NT2/D1 (cell line): ENCODE results near the gene A1BG.

Source experiments
- DNase-seq: peaks from one replicate; pipeline ENCODE4 v3.0.0-alpha.2; 2011; ENCODE audit warnings: low read depth, low spot score
- H3K27me3 ChIP-seq: 2 replicates; pipeline ENCODE4 v1.6.0; 2011; ENCODE audit warnings: mild to moderate bottlenecking; ENCODE audit not compliant: insufficient read length, insufficient read depth
- H3K36me3 ChIP-seq: 2 replicates; pipeline ENCODE4 v1.6.1; 2011; ENCODE audit warnings: mild to moderate bottlenecking, low read length, mixed read lengths; ENCODE audit not compliant: insufficient read depth, insufficient read length
- H3K4me1 ChIP-seq: 2 replicates; pipeline ENCODE4 v1.5.1; 2011; ENCODE audit not compliant: insufficient read depth, insufficient read length
- H3K4me3 ChIP-seq: 2 replicates; pipeline ENCODE4 v1.5.1; 2011; ENCODE audit warnings: low read depth; ENCODE audit not compliant: insufficient read length
- H3K9ac ChIP-seq: 2 replicates; pipeline ENCODE4 v1.6.0; 2011; ENCODE audit warnings: low read depth; ENCODE audit not compliant: insufficient read length
- H3K9me3 ChIP-seq: 2 replicates; pipeline ENCODE4 v1.5.1; 2011; ENCODE audit warnings: mild to moderate bottlenecking, low read length; ENCODE audit not compliant: insufficient read depth
- SUZ12 ChIP-seq: IDR thresholded peaks from 2 replicates; pipeline ENCODE4 v1.6.1; 2011; ENCODE audit not compliant: insufficient read length, insufficient read depth; ENCODE audit errors: extremely low read depth
- YY1 ChIP-seq: IDR thresholded peaks from 2 replicates; pipeline ENCODE4 v1.6.1; 2011; ENCODE audit not compliant: insufficient read length, insufficient read depth
- ZNF274 ChIP-seq: IDR thresholded peaks from 2 replicates; pipeline ENCODE4 v1.6.1; 2011; ENCODE audit warnings: mild to moderate bottlenecking, low read depth, low read length

The A1BG gene

GRCh38 chr19:58352760-58353671 lies at the start of gene A1BG:
A1BG (minus strand) TSS chr19:58353492; CDS start chr19:58353437, 55 bp downstream.
- Histone ChIP-seq H3K36me3 (peaks cover 31% of the 10 kb centered on the region), H3K9me3 (no peaks in the 10 kb centered on the region), H3K9ac (no peak within 1 kb of the TSS), H3K4me1 (peaks cover 8% of the 10 kb centered on the region), H3K4me3 (no peak within 1 kb of the TSS), H3K27me3 (no peaks in the 10 kb centered on the region)
- no peak for DNase-seq
- no peak for TF ChIP-seq ZNF274
- TF ChIP-seq YY1: no peak
- TF ChIP-seq SUZ12: no peak

- Histone ChIP-seq H3K36me3 (peaks cover 7% of the 10 kb centered on the region), H3K27me3 (no peaks in the 10 kb centered on the region), H3K4me1 (peaks cover 9% of the 10 kb centered on the region), H3K9ac (peak overlapping the region; percentile 95), H3K9me3 (no peaks in the 10 kb centered on the region), H3K4me3 (peak overlapping the region; percentile 64)
- no peak for DNase-seq
- no peak for TF ChIP-seq YY1
- no peak for TF ChIP-seq ZNF274
- no peak for TF ChIP-seq SUZ12
These were observed 48.6 kb upstream of the A1BG start for GRCh38 chr19:58401840-58402421.

GRCh38 chr19:58400916-58401839 lies 47.9 kb upstream of the A1BG start:
- TF ChIP-seq YY1 (no peak), SUZ12 (no peak), ZNF274 (no peak)
- peaks cover 12% of the 10 kb centered on the region for H3K36me3 ChIP-seq
- H3K27me3 ChIP-seq: no peaks in the 10 kb centered on the region
- no peaks in the 10 kb centered on the region for H3K9me3 ChIP-seq
- DNase-seq: peak; percentile 96
- H3K4me3 ChIP-seq: peak overlapping the region; percentile 64
- peak overlapping the region; percentile 95 for H3K9ac ChIP-seq
- peaks cover 9% of the 10 kb centered on the region for H3K4me1 ChIP-seq

- TF ChIP-seq YY1 (no peak), ZNF274 (no peak), SUZ12 (no peak)
- peak overlapping the region; percentile 80 for H3K9ac ChIP-seq
- peak overlapping the region; percentile 64 for H3K4me3 ChIP-seq
These were observed 47.1 kb upstream of the A1BG start for GRCh38 chr19:58400316-58400915.

DNA sequence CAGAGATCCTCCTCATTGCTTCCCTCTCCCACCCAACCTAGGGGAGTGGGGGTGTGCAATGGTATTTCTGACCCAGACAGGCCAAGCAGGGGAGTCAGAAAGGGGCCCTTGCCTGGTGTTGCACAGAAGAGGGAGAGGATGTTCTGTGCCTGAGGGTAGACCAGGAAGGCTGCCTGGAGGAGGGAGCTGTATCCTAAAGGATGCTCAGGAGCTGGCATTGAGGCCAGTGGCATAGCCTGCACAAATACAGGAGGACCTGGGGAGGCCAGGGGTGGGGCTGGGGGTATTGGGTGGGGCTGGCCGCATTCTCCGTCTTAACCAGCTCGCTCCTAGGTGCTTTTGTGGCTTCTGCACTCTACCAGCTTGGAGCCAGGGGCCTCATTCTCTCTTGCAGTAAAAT lies 46.6 kb upstream of the A1BG start:
- Histone ChIP-seq H3K9ac (peak overlapping the region; percentile 80), H3K27me3 (no peaks in the 10 kb centered on the region), H3K4me1 (peaks cover 11% of the 10 kb centered on the region), H3K4me3 (no peak overlapping the region), H3K9me3 (no peaks in the 10 kb centered on the region), H3K36me3 (peaks cover 23% of the 10 kb centered on the region)
- DNase-seq: no peak
- TF ChIP-seq ZNF274: no peak
- no peak for TF ChIP-seq SUZ12
- TF ChIP-seq YY1: no peak

More at GRCh38 chr19:58400316-58400915, 47.1 kb upstream of the A1BG start:
- Histone ChIP-seq H3K36me3 (peaks cover 18% of the 10 kb centered on the region), H3K4me1 (peaks cover 9% of the 10 kb centered on the region), H3K9me3 (no peaks in the 10 kb centered on the region), H3K27me3 (no peaks in the 10 kb centered on the region)
- DNase-seq: no peak

GRCh38 chr19:58398545-58398944 lies 45.3 kb upstream of the A1BG start:
- H3K4me3 ChIP-seq: no peak overlapping the region
- H3K9me3 ChIP-seq: no peaks in the 10 kb centered on the region
- peaks cover 11% of the 10 kb centered on the region for H3K4me1 ChIP-seq
- no peaks in the 10 kb centered on the region for H3K27me3 ChIP-seq
- peaks cover 36% of the 10 kb centered on the region for H3K36me3 ChIP-seq
- no peak for DNase-seq
- TF ChIP-seq SUZ12 (no peak), YY1 (no peak), ZNF274 (no peak)
- no peak overlapping the region for H3K9ac ChIP-seq
